IMR-90 (cell line): ENCODE results near the gene RCAN2. TPM values are rescaled to one million over a fixed set of nuclear protein-coding genes. Genes with fewer than 3 reads are reported as not detected.
"Not testable (repeated sequence)": the region's sequence is repeated elsewhere in the genome, so short reads cannot be mapped to it uniquely, and the experiment has no call there.

ENCODE experiments used
- ATAC-seq: fragments of 200-7000 bp; cut with Tn5 transposase; 2 replicates; pipeline ENCODE4 v1.9.1; 2020; ENCODE audit warnings: low read depth, mild to moderate bottlenecking, moderate library complexity
- BruUV-seq: library from RNA; stranded (reverse); fragments of 400-500 nt; replicated peaks from 2 replicates; lab custom pipeline; 2021; lab: Mats Ljungman, UMichigan
- CTCF ChIA-PET: fragments of 300-600 bp; formaldehyde crosslinking; extraction: SDS; loops from one replicate; lab custom pipeline; 2021; ENCODE audit warnings: antibody characterized with exemption; lab: Yijun Ruan, JAX
- POLR2A ChIA-PET: fragments of 300-600 bp; sonication (Branson Sonifier 250); formaldehyde crosslinking; loops from one replicate; lab custom pipeline; 2022; ENCODE audit warnings: antibody characterized with exemption; ENCODE audit not compliant: unreplicated experiment; lab: Charles Lee
- DNase-seq: peaks from one replicate; pipeline ENCODE4 v3.0.0; 2013
- H2AFZ ChIP-seq: replicated peaks from 2 replicates; pipeline ENCODE3; 2013; ENCODE audit warnings: low read length, mild to moderate bottlenecking; ENCODE audit not compliant: poor library complexity
- H2AK5ac ChIP-seq: 2 replicates; pipeline ENCODE4 v1.6.1; 2013; ENCODE audit warnings: low read depth, low read length, inconsistent platforms
- H2AK9ac ChIP-seq: replicated peaks from 2 replicates; pipeline ENCODE3; 2013; ENCODE audit warnings: mild to moderate bottlenecking, low read depth, low read length, moderate library complexity; ENCODE audit not compliant: poor library complexity
- H2BK120ac ChIP-seq: 2 replicates; pipeline ENCODE4 v1.6.1; 2013; ENCODE audit warnings: low read depth, low read length, inconsistent platforms
- H2BK15ac ChIP-seq: 3 replicates; pipeline ENCODE4 v1.6.1; 2013; ENCODE audit warnings: low read depth, low read length, inconsistent platforms
- H2BK20ac ChIP-seq: 2 replicates; pipeline ENCODE4 v1.6.1; 2013; ENCODE audit warnings: low read depth, mild to moderate bottlenecking, inconsistent platforms, low read length, moderate library complexity
- H2BK5ac ChIP-seq: 2 replicates; pipeline ENCODE4 v1.6.1; 2013; ENCODE audit warnings: mild to moderate bottlenecking, low read depth, low read length, inconsistent platforms; ENCODE audit not compliant: poor library complexity, severe bottlenecking
- H3K14ac ChIP-seq: replicated peaks from 2 replicates; pipeline ENCODE4 v1.6.1; 2013; ENCODE audit warnings: low read depth, low read length, inconsistent platforms
- H3K18ac ChIP-seq: 2 replicates; pipeline ENCODE4 v1.6.1; 2013; ENCODE audit warnings: low read depth, low read length, control low read depth
- H3K23ac ChIP-seq: 2 replicates; pipeline ENCODE4 v1.6.1; 2013; ENCODE audit warnings: low read depth, low read length, inconsistent platforms
- H3K27ac ChIP-seq: 2 replicates; pipeline ENCODE4 v1.5.1; 2013; ENCODE audit warnings: mild to moderate bottlenecking, control low read depth, low read length; ENCODE audit not compliant: insufficient read depth
- H3K27me3 ChIP-seq: 2 replicates; pipeline ENCODE4 v1.6.1; 2013; ENCODE audit warnings: low read length; ENCODE audit not compliant: control insufficient read depth, insufficient read depth
- H3K36me3 ChIP-seq: 2 replicates; pipeline ENCODE4 v1.6.1; 2013; ENCODE audit warnings: low read length, mixed read lengths; ENCODE audit not compliant: control insufficient read depth, insufficient read depth
- H3K4ac ChIP-seq: 2 replicates; pipeline ENCODE4 v1.6.1; 2013; ENCODE audit warnings: low read depth, low read length, inconsistent platforms
- H3K4me1 ChIP-seq: 2 replicates; pipeline ENCODE4 v1.6.1; 2013; ENCODE audit warnings: low read length, mixed read lengths; ENCODE audit not compliant: control insufficient read depth, insufficient read depth
- H3K4me2 ChIP-seq: 2 replicates; pipeline ENCODE4 v1.6.1; 2013; ENCODE audit warnings: low read depth, mild to moderate bottlenecking, control low read depth, low read length, moderate library complexity
- H3K4me3 ChIP-seq: 2 replicates; pipeline ENCODE4 v1.5.1; 2013; ENCODE audit warnings: low read depth, mild to moderate bottlenecking, control low read depth, low read length, moderate library complexity; ENCODE audit not compliant: insufficient read depth
- H3K56ac ChIP-seq: 2 replicates; pipeline ENCODE4 v1.6.1; 2013; ENCODE audit warnings: low read length, inconsistent platforms; ENCODE audit not compliant: insufficient read depth; ENCODE audit errors: extremely low read depth
- H3K79me1 ChIP-seq, 2 experiments: 2 replicates each; pipeline ENCODE4 v1.6.1; 2013; ENCODE audit warnings: low read length in 2 of 2, inconsistent platforms in 1 of 2, low read depth in 1 of 2
- H3K9ac ChIP-seq: 2 replicates; pipeline ENCODE4 v1.6.1; 2013; ENCODE audit warnings: low read depth, low read length, control low read depth
- H3K9me1 ChIP-seq: 2 replicates; pipeline ENCODE4 v1.6.1; 2013; ENCODE audit warnings: low read length, inconsistent platforms; ENCODE audit not compliant: insufficient read depth
- H3K9me3 ChIP-seq: 2 replicates; pipeline ENCODE4 v1.6.1; 2013; ENCODE audit warnings: low read length; ENCODE audit not compliant: control insufficient read depth, insufficient read depth
- H4K20me1 ChIP-seq: 2 replicates; pipeline ENCODE4 v1.6.1; 2013; ENCODE audit warnings: low read length, inconsistent platforms; ENCODE audit not compliant: insufficient read depth
- H4K5ac ChIP-seq: 2 replicates; pipeline ENCODE4 v1.6.1; 2013; ENCODE audit warnings: mild to moderate bottlenecking, low read depth, low read length, control low read depth
- H4K8ac ChIP-seq, 2 experiments: 2 replicates each; pipeline ENCODE4 v1.6.1; 2013; ENCODE audit warnings: low read depth in 2 of 2, low read length in 2 of 2, control low read depth in 1 of 2, inconsistent platforms in 1 of 2
- H4K91ac ChIP-seq: 2 replicates; pipeline ENCODE4 v1.6.1; 2013; ENCODE audit warnings: low read depth, low read length, inconsistent platforms; ENCODE audit not compliant: insufficient read depth
- WGBS, 2 experiments: methylation state at CpG; one replicate each; pipeline versions ENCODE4 v1.1.5 to v1.1.7; 2013; ENCODE audit warnings: missing lambda C conversion rate in 2 of 2; ENCODE audit not compliant: insufficient read length in 1 of 2; ENCODE audit errors: extremely low coverage in 2 of 2; 5-methylcytosine and 5-hydroxymethylcytosine counted together
- dilution Hi-C: fragments of 300-500 bp; cut with HindIII; formaldehyde crosslinking; loops from one replicate; pipeline ENCODE4 v1.14.3; 2018; ENCODE audit warnings: low sequenced_read_pairs; ENCODE audit not compliant: unreplicated experiment
- in situ Hi-C: fragments of 300-500 bp; cut with MboI; formaldehyde crosslinking; loops from 3 replicates; pipeline ENCODE4 v1.14.3; 2019; ENCODE audit warnings: low sequenced_read_pairs, inconsistent platforms, mixed read lengths
- intact Hi-C: fragments of 100-400 bp; cut with micrococcal nuclease; formaldehyde crosslinking; loops from 2 replicates; pipeline ENCODE4 v1.10.0; 2022
- polyA plus RNA-seq, 3 experiments: library from polyadenylated mRNA; depleted of rRNA; stranded (reverse); fragments of >200 nt; gene quantifications; 2 replicates each; pipeline ENCODE4 v1.2.3, GENCODE V29; 2012; ENCODE audit warnings: low replicate concordance in 1 of 3
- total RNA-seq: library from RNA; depleted of rRNA; stranded (reverse); fragments of >200 nt; gene quantifications from 2 replicates; pipeline ENCODE4 v1.2.3, GENCODE V29; 2012

RCAN2 gene
- total and polyA plus RNA-seq, 2 of the 4 experiments (the other 2 are of a cell fraction) = 1.3 to 1.8 TPM

- ATAC-seq, dilution Hi-C loops, DNase-seq, H2BK20ac ChIP-seq, H3K4me1 ChIP-seq, BruUV-seq, H3K4ac ChIP-seq, H3K14ac ChIP-seq, H3K9me1 ChIP-seq, H2AFZ ChIP-seq, H4K20me1 ChIP-seq, H4K91ac ChIP-seq, H2BK5ac ChIP-seq, H4K8ac ChIP-seq, H3K27me3 ChIP-seq, H3K4me3 ChIP-seq, H3K9ac ChIP-seq, H3K18ac ChIP-seq, intact Hi-C loops, H3K27ac ChIP-seq, H3K36me3 ChIP-seq, POLR2A ChIA-PET, H3K4me2 ChIP-seq, H2AK5ac ChIP-seq, H3K79me1 ChIP-seq, H3K23ac ChIP-seq, H3K9me3 ChIP-seq, H2BK120ac ChIP-seq, H4K5ac ChIP-seq, H3K56ac ChIP-seq, H2BK15ac ChIP-seq, H2AK9ac ChIP-seq: not testable (repeated sequence)
- in situ Hi-C loops = loop anchor here (10.0 to 25.0 kb wide), 2 partner anchors 311 to 382 kb away; partner anchors contain the start of gene MEP1A
- CTCF ChIA-PET = interaction anchor here (0.8 kb wide), 1 partner anchor 318 kb away, joined by 3 read pairs; no protein-coding TSS in a partner anchor
- 90% methylated on average over 2 of the region's 32 CpGs; no CpG with 5 or more reads in 1 of the 2 experiments for WGBS, 2 experiments
These were observed 85.5 kb downstream of the RCAN2 start for GRCh38 chr6:46405620-46406180.
